ENCODE data around the gene COL28A1.

GRCh38 chr7:7566651-7567611 is 31.3 kb upstream of the COL28A1 start, which contains the start of gene MIOS:
- TF ChIP-seq REST (IDR thresholded peaks at IDR 0.05; ENCODE audit: insufficient read depth in 1 of 2, low read depth in 2 of 2, low read length in 2 of 2), result peak in 1 of 2 experiments; percentile 50; a peak in 1 of 4 replicates
- peak; percentile 55 for TF ChIP-seq POLR2AphosphoS5 (IDR thresholded peaks at IDR 0.05; ENCODE audit: low read depth, low read length)
- TF ChIP-seq TAF1 (IDR thresholded peaks at IDR 0.05; ENCODE audit: borderline replicate concordance, insufficient read depth, low read length), result peak; percentile 69
- TF ChIP-seq SIN3A (IDR thresholded peaks at IDR 0.05; ENCODE audit: borderline replicate concordance, insufficient read depth, low read length), result no peak
- TF ChIP-seq FOXP2 (optimal IDR thresholded peaks at IDR 0.05; ENCODE audit: borderline replicate concordance, extremely low read depth, extremely low read length, insufficient read depth), result peak; percentile 93

Measured in PFSK-1 (cell line).